GM21360 (cell line): ENCODE results near the gene TMEM244.
"Not testable (repeated sequence)": the region's sequence is repeated elsewhere in the genome, so short reads cannot be mapped to it uniquely, and the experiment has no call there.

Source experiments
- ATAC-seq: cut with Tn5 transposase; IDR thresholded peaks from one replicate; pipeline ENCODE4 v1.9.1; 2021; ENCODE audit warnings: mild to moderate bottlenecking, moderate library complexity; ENCODE audit not compliant: unreplicated experiment

The TMEM244 gene

DNA sequence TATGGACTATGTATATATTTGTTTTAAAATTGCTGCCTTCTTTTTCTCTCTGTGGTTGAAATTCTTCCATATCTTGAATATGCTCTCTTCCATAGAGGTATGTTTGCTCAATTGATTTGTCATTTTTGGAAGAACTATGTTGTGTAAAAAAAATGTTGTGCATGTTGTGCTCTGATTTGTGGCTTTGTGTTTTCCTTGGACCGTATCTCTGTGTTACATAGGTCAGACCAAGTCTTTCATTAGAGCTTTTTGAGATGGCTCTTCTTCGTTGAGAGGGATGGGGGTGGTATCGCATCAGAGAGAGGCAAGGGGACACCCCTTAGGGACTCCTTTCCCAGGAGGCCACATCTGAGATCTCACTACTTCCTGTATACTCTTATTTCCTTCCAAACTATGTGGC lies 43.8 kb downstream of the TMEM244 start:
- no peak for ATAC-seq

DNA sequence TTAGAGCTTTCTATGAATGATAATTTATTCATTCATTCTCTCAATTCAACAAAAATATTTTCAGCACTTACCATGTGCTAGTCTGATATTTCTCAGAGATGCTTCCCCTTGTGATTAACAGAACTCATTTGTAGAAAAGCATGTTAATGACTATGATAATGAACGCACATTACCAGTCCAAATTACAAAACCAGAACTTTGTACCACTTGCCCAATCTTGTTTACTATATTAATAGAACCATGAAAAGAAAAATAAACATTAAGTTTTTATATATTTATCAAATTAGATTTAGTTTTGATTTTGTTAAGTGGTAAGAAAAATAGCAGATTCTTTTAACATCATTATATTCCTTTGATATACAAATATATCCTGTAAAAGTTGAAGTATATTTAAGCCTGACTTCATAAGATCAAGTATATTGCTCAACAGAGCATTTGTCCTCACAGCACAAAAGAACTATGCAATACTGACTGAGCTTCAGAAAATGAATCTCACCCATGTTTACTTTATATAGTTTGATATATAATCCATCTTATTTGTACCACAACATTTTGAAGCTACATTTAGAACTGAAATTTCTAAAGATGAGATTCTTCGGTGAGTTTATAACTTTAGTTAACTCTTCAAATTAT lies 48.9 kb downstream of the TMEM244 start:
- ATAC-seq: no peak

DNA sequence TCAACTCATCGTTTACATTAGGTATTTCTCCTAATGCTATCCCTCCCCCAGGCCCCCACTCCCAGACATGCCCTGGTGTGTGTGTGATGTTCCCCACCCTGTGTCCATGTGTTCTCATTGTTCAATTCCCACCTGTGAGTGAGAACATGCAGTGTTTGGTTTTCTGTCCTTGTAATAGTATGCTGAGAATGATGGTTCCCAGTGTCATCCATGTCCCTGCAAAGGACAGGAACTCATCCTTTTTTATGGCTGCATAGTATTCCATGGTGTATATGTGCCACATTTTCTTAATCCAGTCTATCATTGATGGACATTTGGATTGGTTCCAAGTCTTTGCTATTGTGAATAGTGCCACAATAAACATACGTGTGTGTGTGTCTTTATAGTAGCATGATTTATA lies 54.0 kb downstream of the TMEM244 start:
- not testable (repeated sequence) for ATAC-seq

DNA sequence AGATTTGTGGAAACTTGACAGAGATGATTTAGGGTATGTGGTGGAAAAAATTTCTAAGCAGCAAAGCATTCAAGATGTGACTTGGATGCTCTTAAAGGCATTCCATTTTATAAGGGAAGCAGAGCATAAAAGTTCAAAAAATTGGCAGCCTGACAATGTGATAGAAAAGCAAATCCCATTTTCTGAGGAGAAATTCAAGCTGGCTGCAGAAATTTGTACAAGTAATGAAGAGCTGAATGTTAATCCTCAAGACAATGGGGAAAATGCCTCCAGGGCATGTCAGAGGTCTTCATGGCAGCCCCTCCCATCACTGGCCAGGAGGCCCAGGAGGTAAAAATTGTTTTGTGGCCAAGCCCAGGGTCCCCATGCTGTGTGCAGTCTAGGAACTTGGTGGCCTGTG lies 58.2 kb downstream of the TMEM244 start:
- not testable (repeated sequence) for ATAC-seq

DNA sequence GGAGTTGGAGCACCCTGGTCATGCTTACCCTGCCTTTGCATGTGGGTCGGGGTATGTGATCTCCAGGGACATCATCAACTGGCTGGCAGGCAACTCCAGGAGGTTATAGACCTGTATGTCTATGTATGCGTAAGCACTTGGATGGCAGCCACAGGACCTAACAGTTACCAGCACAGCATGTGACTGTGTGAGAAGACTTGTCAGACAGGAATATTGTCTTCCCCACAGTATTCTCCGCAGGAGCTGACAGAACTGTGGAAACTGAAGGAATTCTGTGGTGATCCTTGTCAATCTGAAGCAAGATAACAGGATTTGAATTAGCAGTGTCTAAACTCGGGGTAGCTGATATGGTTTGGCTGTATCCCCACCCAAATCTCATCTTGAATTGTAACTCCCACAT lies 59.2 kb downstream of the TMEM244 start:
- no peak for ATAC-seq

DNA sequence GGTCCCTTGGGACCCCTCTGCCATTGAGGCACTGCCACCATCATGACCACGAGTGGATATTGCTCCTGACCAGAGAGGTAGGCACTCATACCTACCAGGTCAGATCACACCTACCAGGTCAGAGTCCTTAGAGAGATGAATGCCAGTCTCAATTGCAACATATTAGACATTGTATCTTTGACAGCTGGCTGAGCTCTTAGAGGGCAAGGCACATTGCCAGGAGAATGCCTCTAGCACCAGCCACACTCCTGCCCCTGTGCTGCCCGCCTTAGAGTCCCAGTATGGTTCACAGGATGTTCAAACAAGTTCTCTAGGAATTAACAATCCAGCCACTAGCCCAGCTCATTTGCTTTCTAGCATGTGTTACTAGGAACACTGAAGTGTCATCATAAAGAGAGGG lies 65.9 kb downstream of the TMEM244 start:
- no peak for ATAC-seq

DNA sequence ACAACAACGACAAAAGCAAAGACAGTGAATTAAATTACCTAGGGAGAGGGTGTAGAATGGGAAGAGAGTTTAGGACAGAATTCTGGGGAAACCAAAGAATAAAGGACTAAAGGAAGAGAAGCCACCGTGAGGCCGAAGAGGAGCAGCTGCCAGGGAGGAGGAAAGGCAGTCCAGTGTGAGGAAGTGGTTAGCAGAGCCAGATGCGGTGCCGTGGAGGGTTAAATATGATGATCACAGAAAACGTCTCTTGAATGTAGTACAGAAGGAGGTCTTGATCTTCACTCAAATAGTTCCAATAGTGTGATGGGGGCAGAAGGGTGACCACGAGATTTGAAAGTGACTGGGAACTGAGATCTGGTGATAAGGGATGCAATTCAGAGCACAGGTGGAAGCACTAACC lies 67.7 kb downstream of the TMEM244 start:
- ATAC-seq: no peak

DNA sequence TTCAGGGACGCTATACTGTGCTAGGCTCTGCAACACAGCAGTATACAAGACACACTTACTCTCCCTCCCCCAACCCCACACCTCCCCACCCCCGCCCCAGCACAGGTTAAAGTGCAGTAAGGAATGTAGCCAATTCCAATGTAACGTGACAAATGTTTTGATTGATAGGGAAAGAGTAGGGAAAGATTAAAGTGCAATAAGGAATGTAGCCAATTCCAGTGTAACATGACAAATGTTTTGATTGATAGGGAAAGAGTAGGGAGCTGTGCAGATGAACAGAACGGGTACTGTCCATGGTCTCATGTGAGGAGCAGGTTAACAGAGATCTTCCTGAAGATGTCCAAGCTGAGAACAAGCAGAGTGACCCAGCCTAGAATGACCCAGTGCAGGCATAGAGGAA lies 69.1 kb downstream of the TMEM244 start:
- ATAC-seq: no peak

DNA sequence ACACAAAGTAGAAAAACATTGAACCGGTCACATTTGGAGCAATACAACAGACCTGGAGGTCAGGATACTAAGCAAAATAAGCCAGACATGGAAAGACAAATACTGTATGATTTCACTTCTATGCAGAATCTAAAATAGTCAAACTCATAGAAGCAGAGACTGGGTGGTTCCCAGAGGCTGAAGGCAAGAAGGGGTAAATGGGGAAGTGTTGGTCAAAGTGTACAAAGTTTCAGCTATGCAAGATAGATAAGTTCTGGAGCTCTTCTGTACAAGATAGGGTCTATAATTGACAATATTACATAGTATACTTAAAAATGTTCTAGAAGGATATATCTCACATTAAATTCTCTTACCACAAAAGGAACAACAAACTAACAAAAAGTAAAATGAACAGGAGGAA lies 70.3 kb downstream of the TMEM244 start:
- ATAC-seq: no peak

DNA sequence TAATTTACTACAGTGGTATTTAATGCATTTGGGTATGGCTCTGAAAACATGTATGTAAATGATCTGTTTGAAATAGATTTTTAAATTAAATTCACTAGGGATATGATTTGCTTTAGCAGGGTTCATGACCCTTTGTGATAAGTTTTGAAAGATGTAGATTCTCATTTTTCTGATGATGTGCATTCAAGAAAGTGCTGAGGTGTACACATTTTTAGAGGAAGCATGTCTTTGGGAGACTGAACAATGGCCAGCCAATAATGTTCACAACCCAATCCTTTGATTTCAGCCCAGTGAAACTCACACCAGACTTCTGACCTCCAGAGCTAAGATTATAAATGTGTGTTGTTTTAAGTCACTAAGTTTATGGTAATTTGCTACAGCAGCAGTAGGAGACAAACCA lies 71.1 kb downstream of the TMEM244 start:
- ATAC-seq: no peak

DNA sequence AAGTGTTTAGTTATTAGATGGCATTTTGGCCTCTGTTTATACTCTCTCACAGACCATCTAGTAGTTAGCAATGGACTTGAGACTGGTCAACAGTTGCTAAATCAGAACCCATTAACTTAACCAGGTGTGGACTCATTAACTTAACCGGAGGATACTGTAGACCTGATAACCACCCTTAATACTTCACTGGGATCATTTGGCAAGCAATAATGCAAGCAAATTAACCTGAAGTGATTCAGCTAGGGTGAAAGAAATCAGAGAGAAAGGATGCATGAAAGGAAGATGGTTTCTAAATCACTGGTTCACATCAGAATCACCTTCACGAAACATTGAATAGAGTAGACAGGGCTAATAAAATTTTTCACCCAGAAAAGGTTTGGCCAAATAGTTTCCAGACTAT lies 73.3 kb downstream of the TMEM244 start:
- no peak for ATAC-seq

DNA sequence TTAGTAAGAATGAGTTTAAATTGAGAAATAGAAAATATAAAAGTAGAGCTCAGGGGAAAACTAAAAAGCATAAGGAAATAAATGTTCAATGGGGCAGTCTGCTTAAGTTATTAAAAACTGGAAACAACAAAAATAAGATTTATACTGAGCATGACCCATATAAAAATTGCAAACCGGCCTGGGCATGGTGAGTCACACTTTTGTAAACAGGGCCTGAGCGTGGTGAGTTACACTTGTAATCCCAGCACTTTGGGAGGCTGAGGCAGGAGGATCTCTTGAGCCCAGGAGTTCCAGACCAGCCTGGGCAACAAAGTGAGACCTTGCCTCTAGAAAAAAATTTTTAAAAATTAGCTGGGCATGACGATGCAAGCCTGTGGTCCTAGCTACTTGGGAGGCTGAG lies 74.6 kb downstream of the TMEM244 start:
- no peak for ATAC-seq

DNA sequence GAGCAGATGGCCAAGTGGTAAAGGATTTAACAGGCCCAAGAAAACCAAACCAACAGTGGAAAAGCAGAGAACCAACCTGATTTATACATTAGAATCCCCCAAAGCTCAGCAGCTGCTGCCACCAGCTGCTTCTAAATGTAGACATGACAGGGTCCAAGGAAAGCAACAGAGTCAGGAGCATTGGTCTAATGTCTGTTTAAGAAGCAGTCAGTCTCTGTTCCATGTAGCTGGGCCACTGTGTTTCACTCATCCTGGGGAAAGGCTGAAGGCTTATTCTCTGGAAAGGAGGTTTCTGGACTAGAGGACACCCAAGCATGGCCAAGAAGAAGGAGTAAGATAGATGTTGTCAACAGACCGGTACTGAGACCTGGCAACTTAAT lies 75.4 kb downstream of the TMEM244 start:
- no peak for ATAC-seq

DNA sequence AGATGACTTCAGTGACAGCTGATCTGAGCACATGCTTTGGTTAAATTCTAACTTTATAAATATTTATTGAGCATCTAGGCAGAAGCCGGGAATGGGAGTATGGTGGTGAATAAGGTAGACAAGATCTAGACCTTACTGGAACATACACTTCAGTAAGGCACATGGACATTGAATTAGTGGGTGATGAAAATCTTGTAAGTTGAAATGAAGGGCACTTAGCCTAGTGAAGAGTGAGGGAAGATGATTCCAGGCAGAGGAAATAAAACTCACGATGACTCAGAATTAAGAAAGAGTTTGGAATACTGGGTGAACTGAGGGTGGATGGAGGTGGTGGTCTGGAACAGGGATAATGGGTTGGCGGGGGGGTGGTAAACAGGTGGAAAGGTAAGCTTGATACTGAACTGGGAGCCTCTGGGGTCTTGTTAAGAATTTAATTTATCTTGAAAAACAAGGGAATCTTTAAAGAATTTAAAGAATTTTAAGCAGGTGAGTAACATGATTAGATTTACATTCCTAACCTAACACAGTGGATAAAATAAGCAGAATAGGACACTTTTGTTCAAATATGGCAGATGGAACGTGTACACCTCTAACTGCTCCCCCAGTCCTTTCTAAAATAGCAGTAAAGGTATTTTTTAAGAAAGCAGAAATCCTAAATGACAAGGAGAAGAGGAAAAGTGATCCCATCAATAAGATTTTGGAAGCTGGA lies 75.9 kb downstream of the TMEM244 start:
- no peak for ATAC-seq
